SIG-M5 treated with dmso at 0.1 percent for 504 hours (cell line): ENCODE results near the gene DEPDC1B.
"Not testable (repeated sequence)": the region's sequence is repeated elsewhere in the genome, so short reads cannot be mapped to it uniquely, and the experiment has no call there.

ENCODE experiments used
- DNase-seq: peaks from one replicate; lab custom pipeline; 2025; ENCODE audit not compliant: unreplicated experiment; lab: John Stamatoyannopoulos, UW

DEPDC1B gene

DNA sequence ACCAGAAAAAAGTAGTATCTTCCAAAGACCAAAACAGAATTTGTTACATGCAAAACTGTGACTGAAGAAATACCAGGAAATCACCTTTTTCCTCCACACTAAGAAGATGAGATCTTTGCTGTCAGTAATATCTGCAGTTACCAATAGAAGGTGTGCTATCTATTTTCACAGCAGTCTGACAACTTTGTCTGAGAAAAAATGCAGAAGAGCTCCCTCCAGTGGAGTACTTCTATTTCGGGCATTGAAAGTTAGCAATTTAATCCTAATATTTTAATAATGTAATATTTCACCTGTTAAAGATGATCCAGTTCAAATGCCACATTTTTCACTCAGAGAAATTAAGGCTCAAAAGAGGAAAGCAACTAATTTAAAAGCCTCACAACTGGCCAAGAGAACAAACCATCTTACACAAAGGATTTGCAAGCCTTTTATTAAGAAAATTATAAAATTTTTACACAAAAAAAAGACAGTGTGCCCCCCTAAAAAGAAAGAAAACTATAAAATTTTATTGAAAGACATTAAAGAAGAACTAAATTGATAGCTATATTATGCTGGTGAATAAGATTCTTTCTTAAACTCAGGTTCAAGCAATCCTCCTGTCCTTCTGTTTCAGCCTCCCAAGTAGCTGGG lies 50.6 kb downstream of the DEPDC1B start:
- DNase-seq = peak; percentile 66

DNA sequence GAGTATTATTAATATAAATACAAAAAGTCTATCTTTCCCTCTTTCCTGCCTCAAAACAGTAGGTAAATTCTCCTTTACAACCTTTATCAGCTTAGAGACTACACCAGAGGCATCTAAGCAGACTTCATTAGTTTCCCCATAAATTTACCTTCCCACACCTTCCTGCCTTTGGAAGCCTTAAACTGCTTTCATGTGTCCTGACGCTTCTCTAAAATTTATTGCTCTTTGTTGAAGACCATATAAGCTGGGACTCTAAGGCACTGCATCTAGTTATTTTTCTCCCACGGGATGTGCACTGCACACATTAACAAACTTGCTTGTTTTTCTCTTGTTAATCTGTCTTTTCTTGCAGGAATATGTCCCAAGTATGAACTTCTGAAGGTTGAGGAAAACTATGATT lies 51.8 kb downstream of the DEPDC1B start:
- no peak for DNase-seq

DNA sequence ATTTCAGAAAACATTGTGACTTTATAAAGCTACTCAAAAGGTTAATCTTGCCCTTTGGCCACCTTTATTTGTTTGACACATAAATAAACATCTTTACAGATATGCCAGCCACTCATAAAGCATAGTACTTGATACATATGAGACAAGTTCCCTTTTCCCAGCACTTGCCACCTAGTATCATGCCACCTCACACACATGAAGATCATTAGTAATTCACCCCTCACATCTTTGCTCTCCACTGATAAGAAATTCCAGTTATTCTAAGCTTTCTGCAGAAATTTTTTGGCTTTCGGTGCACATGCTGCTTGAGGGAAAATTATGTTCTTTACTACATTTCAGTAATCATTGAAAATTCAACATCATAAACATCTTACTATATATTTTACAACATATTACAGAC lies 59.1 kb downstream of the DEPDC1B start:
- no peak for DNase-seq

- DNase-seq = no peak
Observed at GRCh38 chr5:60639544-60639943, 60.4 kb downstream of the DEPDC1B start.

DNA sequence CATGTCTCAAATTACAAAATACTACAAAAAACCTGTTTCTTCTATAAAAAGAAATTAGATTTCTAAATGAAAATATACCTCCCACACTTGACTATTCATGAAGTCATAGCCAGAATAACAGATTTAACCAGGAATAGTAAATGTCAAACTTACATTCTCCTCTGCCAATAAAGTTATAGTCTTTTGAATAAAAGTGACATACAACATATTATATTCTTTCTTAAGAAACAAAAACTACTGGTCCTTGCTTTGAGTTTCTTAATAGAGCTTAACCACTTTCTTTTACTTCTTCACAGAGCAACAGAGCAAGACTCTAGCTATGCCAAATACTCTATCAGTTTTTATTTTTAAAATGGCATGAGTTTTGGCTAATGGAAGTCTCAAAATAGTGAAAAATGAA lies 61.7 kb downstream of the DEPDC1B start:
- DNase-seq = no peak

DNA sequence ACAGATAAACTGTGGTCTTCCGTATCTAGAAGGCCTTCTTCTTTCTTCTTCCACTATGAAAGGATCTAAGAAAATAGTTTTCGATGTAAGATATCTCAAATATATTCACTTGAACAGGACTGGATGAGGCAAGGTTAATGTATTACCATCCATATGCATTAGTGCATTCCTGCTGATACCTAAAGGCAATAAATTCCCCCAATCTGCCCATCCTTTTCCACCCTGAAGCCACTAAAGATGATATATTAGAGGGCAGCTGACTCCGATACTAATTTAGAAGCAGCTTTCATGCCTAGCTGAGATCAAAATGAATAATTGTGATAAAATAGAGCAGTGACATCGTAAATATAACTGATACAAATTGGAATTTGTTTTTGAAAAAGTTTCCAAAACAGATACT lies 63.3 kb downstream of the DEPDC1B start:
- DNase-seq = no peak

DNA sequence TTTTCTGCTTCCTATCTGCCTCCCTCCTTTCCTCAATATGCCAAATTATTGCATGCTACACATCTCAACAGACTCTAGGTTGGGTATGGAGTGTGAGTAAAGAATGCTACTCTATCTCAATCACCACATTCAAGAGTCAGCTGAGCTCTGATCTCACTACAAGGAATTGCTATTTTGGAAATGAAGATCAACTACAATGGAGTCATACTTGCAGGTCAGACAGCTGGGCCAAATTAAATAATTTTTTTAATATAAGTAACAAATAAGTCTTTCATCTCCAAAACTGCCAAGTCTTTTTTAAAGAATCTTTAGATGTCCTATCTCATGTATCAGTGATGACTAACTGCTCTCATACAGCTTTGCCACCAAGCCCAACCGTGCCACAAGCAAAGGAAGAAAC lies 64.0 kb downstream of the DEPDC1B start:
- DNase-seq = no peak

- DNase-seq = no peak
Observed at GRCh38 chr5:60634051-60634450, 65.9 kb downstream of the DEPDC1B start.

DNA sequence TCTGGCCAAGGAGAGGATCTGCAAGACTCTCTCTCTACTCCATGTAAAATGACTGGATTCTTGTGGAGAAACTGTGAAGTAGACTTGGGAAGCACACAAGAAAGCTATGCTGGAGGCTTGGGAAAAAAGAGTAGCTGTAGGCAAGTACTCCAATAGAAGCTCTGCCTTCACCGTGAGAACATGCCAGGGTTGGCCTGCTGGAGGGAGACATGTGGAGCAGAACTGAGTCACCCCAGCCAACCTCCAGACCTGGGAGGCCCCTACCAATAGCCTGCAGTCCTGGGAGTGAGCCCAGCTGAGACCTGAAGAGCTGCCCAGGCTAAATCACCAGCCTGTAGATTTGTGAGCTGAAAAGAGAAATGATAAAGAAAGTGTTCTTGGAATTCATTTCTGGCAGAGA lies 66.6 kb downstream of the DEPDC1B start:
- DNase-seq = no peak

- no peak for DNase-seq
Observed at GRCh38 chr5:60632153-60632552, 67.8 kb downstream of the DEPDC1B start.

GRCh38 chr5:60630836-60631235 lies 69.1 kb downstream of the DEPDC1B start:
- DNase-seq = no peak

GRCh38 chr5:60630179-60630578 lies 69.8 kb downstream of the DEPDC1B start:
- no peak for DNase-seq

DNA sequence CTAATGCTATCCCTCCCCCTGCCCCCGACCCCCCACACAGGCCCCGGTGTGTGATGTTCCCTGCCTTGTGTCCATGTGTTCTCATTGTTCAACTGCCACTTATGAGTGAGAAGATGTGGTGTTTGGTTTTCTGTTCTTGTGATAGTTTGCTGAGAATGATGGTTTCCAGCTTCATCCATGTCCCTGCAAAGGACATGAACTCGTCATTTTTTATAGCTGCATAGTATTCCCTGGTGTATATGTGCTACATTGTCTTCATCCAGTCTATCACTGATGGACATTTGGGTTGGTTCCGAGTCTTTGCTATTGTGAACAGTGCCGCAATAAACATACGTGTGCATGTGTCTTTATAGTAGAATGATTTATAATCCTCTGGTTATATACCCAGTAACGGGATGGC lies 75.1 kb downstream of the DEPDC1B start:
- DNase-seq = not testable (repeated sequence)

DNA sequence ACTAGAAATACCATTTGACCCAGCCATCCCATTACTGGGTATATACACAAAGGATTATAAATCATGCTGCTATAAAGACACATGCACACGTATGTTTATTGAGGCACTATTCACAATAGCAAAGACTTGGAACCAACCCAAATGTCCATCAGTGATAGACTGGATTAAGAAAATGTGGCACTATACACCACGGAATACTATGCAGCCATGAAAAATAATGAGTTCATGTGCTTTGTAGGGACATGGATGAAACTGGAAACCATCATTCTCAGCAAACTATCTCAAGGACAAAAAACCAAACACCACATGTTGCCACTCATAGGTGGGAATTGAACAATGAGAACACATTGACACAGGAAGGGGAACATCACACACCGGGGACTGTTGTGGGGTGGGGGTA lies 79.2 kb downstream of the DEPDC1B start:
- DNase-seq = not testable (repeated sequence)

DNA sequence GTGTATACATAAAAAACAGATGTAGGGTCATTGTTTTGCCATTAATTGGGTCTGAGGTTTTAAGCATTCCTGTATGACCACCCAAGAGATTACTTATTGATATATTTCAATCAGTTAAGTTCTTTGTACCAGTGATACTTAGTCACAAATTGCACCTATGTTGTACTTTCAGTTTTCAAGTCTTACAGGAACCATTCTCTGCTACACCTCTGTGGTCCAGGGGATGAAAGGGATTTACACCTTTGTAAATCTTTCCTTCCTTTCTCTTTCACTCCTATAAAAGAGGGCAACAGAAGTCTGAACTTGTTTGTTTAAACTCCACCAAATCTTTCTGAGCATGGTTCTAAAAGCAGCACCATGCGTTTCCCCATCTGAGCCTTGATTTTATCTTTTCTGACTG lies 86.1 kb downstream of the DEPDC1B start:
- no peak for DNase-seq

DNA sequence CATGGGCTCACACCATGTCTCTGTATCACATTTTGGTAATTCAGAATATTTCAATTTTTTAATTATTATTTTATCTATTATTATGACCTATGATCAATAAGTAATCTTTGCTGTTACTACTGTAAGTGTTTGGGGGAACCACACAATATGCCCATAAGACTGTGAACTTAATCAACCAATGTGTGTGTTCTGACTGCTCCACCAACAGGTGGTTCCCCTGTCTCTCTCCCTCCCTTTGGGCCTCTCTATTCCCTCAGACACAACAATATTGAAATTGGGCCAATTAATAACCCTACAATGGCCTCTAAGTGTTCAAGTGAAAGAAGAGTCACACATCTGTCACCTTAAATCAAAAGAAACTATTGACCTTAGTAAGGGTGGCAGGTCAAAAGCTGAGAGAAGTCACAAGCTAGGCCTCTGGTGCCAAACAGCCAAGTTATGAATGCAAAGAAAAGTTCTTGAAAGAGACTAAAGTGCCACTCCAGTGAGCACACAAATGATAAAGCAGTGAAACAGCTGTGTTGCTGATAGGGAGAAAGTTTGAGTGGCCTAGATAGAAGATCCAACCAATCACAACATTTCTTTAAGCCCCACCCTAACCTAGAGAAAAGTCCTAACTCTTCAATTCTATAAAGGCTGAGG lies 88.7 kb downstream of the DEPDC1B start:
- no peak for DNase-seq

DNA sequence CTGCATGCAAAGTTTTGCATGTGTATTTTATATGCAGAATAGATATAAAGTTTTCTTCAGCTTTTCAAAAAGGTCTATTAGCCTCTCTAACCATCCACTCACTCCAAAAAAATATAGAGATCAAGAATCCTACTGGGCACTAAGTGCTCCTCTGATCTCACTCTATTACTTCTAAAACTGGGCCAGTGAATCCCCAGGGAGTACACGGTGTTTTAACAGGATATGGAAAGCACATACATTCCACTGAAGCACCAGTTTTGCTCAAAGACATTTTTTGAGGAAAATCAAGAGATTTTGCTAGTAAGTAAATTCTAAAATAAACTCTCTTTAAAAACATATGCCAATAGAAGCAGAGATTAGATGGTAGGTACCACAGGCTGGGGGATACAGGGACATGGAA lies 95.2 kb downstream of the DEPDC1B start:
- no peak for DNase-seq

- no peak for DNase-seq
Observed at GRCh38 chr5:60598424-60598823, 101.5 kb downstream of the DEPDC1B start.

DNA sequence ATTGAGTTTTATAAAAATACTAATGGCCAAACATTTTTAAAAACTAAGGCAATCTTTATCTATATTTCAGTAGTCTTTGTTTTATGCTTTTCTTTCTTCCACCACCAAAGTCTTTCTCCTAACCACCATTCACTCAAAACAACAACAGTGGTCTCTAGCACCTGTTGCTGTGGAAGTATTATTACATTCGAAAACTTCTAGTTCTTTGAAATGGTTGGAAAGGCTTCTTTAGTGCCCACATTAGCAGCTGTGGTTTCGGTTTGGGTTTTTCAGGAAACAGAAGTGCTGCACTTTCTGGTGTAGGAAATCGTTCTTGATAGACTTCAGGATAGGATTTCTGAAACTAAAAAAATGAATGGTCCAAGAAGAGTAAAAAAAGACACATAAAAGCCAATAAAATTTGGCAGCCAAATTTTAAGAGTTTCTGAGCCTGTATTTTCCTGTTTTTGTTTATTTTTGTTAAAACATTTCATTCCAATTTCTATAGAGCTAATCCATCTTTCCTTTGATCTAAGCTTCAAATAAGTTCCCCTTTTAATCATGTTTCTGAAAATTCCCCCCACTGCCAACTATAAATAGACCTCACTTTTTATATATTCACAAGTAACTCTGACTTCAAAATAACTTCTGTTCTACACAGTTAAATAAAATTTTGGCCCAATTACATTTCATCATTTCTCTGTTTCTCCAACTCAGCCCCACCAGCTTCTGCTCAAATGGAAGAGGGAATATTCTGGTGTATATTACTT lies 102.2 kb downstream of the DEPDC1B start:
- peak; percentile 53 for DNase-seq

DNA sequence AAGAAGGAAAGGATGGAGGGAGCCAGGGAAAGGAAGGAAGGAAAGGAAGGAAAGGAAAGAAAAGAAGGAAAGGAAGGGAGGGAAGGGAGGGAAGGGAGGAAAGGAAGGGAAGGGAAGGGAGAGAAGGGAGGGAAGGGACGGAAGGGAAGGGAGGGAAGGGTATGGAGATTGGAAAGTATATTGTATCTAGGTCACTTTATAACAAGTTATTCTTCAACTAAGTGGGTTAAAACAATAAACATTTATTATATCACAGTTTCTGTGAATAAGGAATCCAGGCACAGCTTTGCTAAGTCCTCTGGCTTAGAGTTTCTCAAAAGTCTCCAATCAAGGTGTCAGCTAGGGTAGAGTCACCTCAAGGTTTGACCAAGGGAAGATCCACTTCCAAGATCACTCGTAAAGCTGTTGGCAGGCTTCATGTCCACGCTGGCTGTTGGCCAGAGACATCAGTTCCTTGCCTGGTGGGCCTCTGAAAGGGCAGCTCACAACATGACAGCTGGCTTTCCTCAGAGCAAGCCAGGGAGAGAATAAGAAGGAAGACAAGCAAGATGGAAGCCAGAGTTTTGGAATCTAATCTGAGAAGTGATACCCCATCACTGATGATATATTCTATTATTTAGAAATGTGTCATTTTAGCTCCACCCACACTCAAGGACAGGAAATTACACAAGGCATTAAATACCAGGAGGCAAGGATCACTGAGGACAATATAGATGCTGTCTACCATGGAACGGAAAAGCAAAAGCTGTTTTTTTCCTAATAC lies 105.1 kb downstream of the DEPDC1B start:
- DNase-seq = no peak

DNA sequence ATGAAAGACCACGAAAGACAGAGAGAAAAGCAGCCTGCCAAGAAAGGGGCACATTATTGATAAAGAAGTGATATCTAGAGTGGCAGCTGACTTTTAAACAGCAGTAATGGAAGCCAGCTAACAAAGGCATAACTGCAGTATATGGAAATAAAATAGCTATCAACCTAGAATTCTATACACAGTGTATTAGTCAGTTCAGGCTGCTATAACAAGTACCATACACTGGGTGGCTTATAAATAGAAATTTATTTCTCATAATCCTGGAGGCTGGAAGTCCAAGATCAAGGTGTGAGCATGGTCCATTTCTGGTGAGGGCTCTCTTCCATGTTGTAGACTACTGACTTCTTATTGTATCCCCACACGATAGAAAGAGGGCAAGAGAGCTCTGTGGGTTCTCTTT lies 109.8 kb downstream of the DEPDC1B start:
- DNase-seq = no peak

DNA sequence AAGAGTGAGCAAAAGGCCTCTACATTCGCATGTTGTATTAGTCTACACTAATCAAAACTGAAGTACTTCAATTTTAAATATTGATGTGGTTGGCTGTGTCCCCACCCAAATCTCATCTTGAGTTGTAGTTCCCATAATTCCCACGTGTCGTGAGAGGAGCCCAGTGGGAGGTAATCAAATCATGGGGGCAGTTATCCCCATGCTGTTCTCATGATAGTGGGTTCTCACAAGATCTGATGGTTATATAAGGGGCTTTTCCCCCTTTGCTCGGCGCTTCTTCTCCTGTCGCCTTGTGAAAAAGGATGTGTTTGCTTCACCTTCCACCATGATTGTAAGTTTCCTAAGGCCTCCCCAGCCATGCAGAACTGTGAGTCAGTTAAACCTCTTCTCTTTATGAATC lies 112.7 kb downstream of the DEPDC1B start:
- not testable (repeated sequence) for DNase-seq
